ENCODE measurements around the gene JOSD2.

GRCh38 chr19:50506700-50507099 lies 4.3 kb downstream of the JOSD2 start:
- TF ChIP-seq CTCF (IDR thresholded peaks at IDR 0.05) (no peak), POLR2A (IDR thresholded peaks at IDR 0.05) (no peak)

Measured in esophagus squamous epithelium (tissue), 4 donors.